GM03348 (cell line): ENCODE results near the gene AQP3.
"Not testable (repeated sequence)": the region's sequence is repeated elsewhere in the genome, so short reads cannot be mapped to it uniquely, and the experiment has no call there.

Experiments
- DNase-seq: peaks from one replicate; pipeline ENCODE4 v3.0.0; 2012; ENCODE audit warnings: low spot score

Gene AQP3

GRCh38 chr9:33464045-33464636, 16.7 kb upstream of the AQP3 start:
- DNase-seq: no peak

- DNase-seq: no peak
These were observed 15.8 kb upstream of the AQP3 start for GRCh38 chr9:33463151-33463550.

- DNase-seq: no peak
These were observed 14.1 kb upstream of the AQP3 start for GRCh38 chr9:33461492-33461891.

GRCh38 chr9:33460854-33461253, 13.5 kb upstream of the AQP3 start:
- no peak for DNase-seq

GRCh38 chr9:33459115-33459514, 11.7 kb upstream of the AQP3 start:
- DNase-seq: no peak

GRCh38 chr9:33458444-33458843, 11.1 kb upstream of the AQP3 start:
- no peak for DNase-seq

- DNase-seq: no peak
These were observed 8.6 kb upstream of the AQP3 start for GRCh38 chr9:33455945-33456344.

GRCh38 chr9:33455456-33455855, 8.1 kb upstream of the AQP3 start:
- not testable (repeated sequence) for DNase-seq

GRCh38 chr9:33454661-33455026, 7.3 kb upstream of the AQP3 start:
- DNase-seq: not testable (repeated sequence)

GRCh38 chr9:33453999-33454660, 6.7 kb upstream of the AQP3 start:
- no peak for DNase-seq

GRCh38 chr9:33453286-33453860, 6.0 kb upstream of the AQP3 start:
- DNase-seq: no peak

- peak; percentile 82 for DNase-seq
These were observed 5.5 kb upstream of the AQP3 start for GRCh38 chr9:33452828-33453271.

- DNase-seq: no peak
These were observed 3.3 kb upstream of the AQP3 start for GRCh38 chr9:33450621-33451146.

- DNase-seq: no peak
These were observed 2.3 kb upstream of the AQP3 start for GRCh38 chr9:33449715-33450114.

- DNase-seq: peak; percentile 28
These were observed 583 bp upstream of the AQP3 start for GRCh38 chr9:33447799-33448553.

GRCh38 chr9:33446240-33446945, 1.0 kb downstream of the AQP3 start:
- DNase-seq: no peak

- no peak for DNase-seq
These were observed 1.8 kb downstream of the AQP3 start for GRCh38 chr9:33445389-33446239.

- DNase-seq: no peak
These were observed 3.8 kb downstream of the AQP3 start for GRCh38 chr9:33443464-33444154.

GRCh38 chr9:33443047-33443446, 4.3 kb downstream of the AQP3 start:
- no peak for DNase-seq

GRCh38 chr9:33442125-33442524, 5.3 kb downstream of the AQP3 start:
- no peak for DNase-seq

GRCh38 chr9:33440609-33441008, 6.8 kb downstream of the AQP3 start:
- DNase-seq: no peak
